ENCODE data around the gene RNF186. TPM values are rescaled to one million over a fixed set of nuclear protein-coding genes. Genes with fewer than 3 reads are reported as not detected.
"Not testable (repeated sequence)": the region's sequence is repeated elsewhere in the genome, so short reads cannot be mapped to it uniquely, and the experiment has no call there.

Gene RNF186
- total RNA-seq, 5 donors from 2014 or later (not counting 1 experiment from before 2014, with no cell fraction given) = not detected

DNA sequence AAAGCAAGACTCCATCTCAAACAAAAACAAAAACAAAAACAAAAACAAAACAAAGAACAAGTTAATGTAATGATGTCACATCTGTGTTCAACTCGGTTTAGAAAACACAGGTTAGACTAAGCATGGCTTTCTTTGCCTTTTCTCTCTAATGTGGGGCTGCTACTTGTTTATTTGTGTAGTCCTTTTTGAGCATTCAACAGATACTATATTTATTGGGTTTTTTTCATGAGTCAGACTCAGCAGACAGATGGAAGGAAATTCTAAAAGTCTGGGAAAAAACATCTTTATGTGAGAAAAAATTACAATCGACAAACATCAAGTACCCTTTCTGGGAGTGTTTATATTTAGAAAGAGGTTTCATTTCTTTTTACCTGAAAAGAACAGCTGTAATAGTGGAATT lies 44.8 kb upstream of the RNF186 start:
- H3K36me3 ChIP-seq (ENCODE audit: control insufficient read depth in 2 of 2, extremely low read depth in 1 of 2, insufficient read depth in 1 of 2, low read length in 1 of 2) = no peaks in the 10 kb centered on the region
- H3K36me3 Mint-ChIP-seq = no peaks in the 10 kb centered on the region
- no peaks in the 10 kb centered on the region for H3K4me1 ChIP-seq (ENCODE audit: control insufficient read depth in 1 of 2, extremely low read depth in 1 of 2, insufficient read depth in 2 of 2, low read length in 2 of 2)
- peaks cover 0 to 13% (median 5%) of the 10 kb centered on the region in 3 donors for H3K9me3 Mint-ChIP-seq
- no peak overlapping the region for H3K27ac Mint-ChIP-seq
- DNase-seq = no peak
- no CpG with 5 or more reads among the region's 2 CpGs for WGBS (ENCODE audit: insufficient coverage)
- no peak overlapping the region for H3K4me3 ChIP-seq (ENCODE audit: control insufficient read depth in 1 of 2, extremely low read depth in 1 of 2, low read length in 1 of 2)
- H3K27ac ChIP-seq (ENCODE audit: low read length) = no peak overlapping the region
- ATAC-seq (replicated peaks in 1 of 4) = no peak
- H3K27me3 Mint-ChIP-seq = peaks cover 31 to 32% of the 10 kb centered on the region in 2 donors
- ChIA-PET POLR2A (no interaction called here), CTCF (no interaction called here)
- H3K9me3 ChIP-seq = no peaks in the 10 kb centered on the region
- H3K4me1 Mint-ChIP-seq = no peaks in the 10 kb centered on the region
- H3K27me3 ChIP-seq (replicated peaks in 1 of 2; ENCODE audit: control insufficient read depth in 2 of 2, extremely low read depth in 1 of 2, insufficient read depth in 2 of 2, low read length in 1 of 2) = peaks cover 2 to 21% of the 10 kb centered on the region in 2 experiments
- no peak overlapping the region for H3K4me3 Mint-ChIP-seq

DNA sequence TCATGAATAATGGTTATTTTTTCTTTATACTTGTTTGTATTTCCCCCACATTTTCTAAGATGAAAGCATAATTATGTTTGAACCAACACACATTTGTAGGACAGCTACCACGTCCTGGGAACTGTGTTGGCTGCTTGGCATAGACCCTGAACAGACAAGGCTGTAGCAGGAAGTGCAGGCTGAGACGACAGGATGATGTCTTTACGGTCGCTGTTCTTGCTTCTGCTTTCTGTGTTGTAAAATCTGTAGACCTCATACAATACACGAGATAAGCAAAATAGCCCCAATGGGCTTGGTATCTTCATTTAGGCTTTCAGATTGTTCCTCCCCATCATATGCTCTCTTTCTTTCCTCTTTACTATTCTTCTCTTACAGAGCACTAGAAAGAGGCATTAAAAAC lies 43.8 kb upstream of the RNF186 start:
- H3K27me3 Mint-ChIP-seq = peaks cover 27 to 28% of the 10 kb centered on the region in 2 donors
- no peaks in the 10 kb centered on the region for H3K4me1 Mint-ChIP-seq

DNA sequence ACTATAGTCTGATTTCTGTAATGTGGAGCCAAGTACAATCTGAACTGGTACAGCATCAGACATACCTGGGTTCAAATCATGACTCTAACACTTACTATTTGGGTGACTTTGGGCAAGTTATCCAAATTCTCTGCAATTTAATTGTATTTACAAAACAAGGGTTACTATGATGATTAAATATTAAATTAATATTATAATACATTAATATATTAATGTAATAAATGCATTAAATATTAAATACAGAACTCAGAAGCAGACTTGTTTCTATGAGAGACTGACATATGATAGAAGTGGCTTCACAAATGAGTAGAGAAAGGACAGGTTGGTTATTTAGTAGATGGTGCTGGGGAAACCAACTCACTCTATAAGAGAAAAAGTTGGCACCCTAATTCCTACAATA lies 39.8 kb upstream of the RNF186 start:
- CTCF ChIA-PET = no interaction called here
- Mint-ChIP-seq H3K27me3 (peaks cover 13 to 16% of the 10 kb centered on the region in 2 donors), H3K36me3 (no peaks in the 10 kb centered on the region), H3K27ac (no peak overlapping the region), H3K4me3 (no peak overlapping the region), H3K4me1 (no peaks in the 10 kb centered on the region), H3K9me3 (no peaks in the 10 kb centered on the region)
- DNase-seq = no peak
- POLR2A ChIA-PET = no interaction called here
- no peak for ATAC-seq (replicated peaks in 1 of 4)
- H3K27ac ChIP-seq (ENCODE audit: low read length) = no peak overlapping the region
- H3K4me1 ChIP-seq (ENCODE audit: control insufficient read depth in 1 of 2, extremely low read depth in 1 of 2, insufficient read depth in 2 of 2, low read length in 2 of 2) = no peaks in the 10 kb centered on the region
- H3K9me3 ChIP-seq = no peaks in the 10 kb centered on the region
- no peaks in the 10 kb centered on the region for H3K36me3 ChIP-seq (ENCODE audit: control insufficient read depth in 2 of 2, extremely low read depth in 1 of 2, insufficient read depth in 1 of 2, low read length in 1 of 2)
- peaks cover 0 to 10% of the 10 kb centered on the region in 2 experiments for H3K27me3 ChIP-seq (replicated peaks in 1 of 2; ENCODE audit: control insufficient read depth in 2 of 2, extremely low read depth in 1 of 2, insufficient read depth in 2 of 2, low read length in 1 of 2)
- H3K4me3 ChIP-seq (ENCODE audit: control insufficient read depth in 1 of 2, extremely low read depth in 1 of 2, low read length in 1 of 2) = no peak overlapping the region

More for the DNA sequence above, 43.8 kb upstream of the RNF186 start:
- CTCF ChIA-PET = no interaction called here
- no peak overlapping the region for H3K4me3 ChIP-seq (ENCODE audit: control insufficient read depth in 1 of 2, extremely low read depth in 1 of 2, low read length in 1 of 2)
- Mint-ChIP-seq H3K4me3 (no peak overlapping the region), H3K9me3 (peaks cover 0 to 8% (median 5%) of the 10 kb centered on the region in 3 donors), H3K36me3 (no peaks in the 10 kb centered on the region), H3K27ac (no peak overlapping the region)
- ATAC-seq (replicated peaks in 1 of 4) = no peak
- H3K27me3 ChIP-seq (replicated peaks in 1 of 2; ENCODE audit: control insufficient read depth in 2 of 2, extremely low read depth in 1 of 2, insufficient read depth in 2 of 2, low read length in 1 of 2) = peaks cover 2 to 21% of the 10 kb centered on the region in 2 experiments
- no peaks in the 10 kb centered on the region for H3K4me1 ChIP-seq (ENCODE audit: control insufficient read depth in 1 of 2, extremely low read depth in 1 of 2, insufficient read depth in 2 of 2, low read length in 2 of 2)
- no peaks in the 10 kb centered on the region for H3K36me3 ChIP-seq (ENCODE audit: control insufficient read depth in 2 of 2, extremely low read depth in 1 of 2, insufficient read depth in 1 of 2, low read length in 1 of 2)
- POLR2A ChIA-PET = no interaction called here
- no peak for DNase-seq
- H3K9me3 ChIP-seq = no peaks in the 10 kb centered on the region
- WGBS (ENCODE audit: insufficient coverage) = 12% methylated on average over 3 of the region's 5 CpGs
- no peak overlapping the region for H3K27ac ChIP-seq (ENCODE audit: low read length)

DNA sequence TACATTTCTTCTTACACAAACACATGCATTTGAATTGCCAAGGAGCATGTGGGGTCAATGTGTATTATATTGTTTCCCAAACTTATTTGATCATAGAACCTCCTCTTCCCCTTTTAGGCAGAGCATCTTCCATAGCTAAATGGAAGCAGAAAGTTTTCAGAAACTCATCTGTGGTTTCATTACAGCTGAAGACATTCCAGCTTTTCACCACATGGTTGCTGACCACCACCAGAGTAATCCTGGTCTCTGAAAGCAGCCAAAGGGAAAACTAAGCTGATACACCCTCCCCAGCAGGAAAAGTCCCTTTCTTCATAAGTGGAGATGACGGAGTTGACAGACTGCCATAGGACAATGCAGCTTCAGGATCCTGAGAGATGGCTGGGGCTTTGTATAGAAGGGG lies 37.0 kb upstream of the RNF186 start:
- Histone ChIP-seq H3K36me3 (ENCODE audit: control insufficient read depth in 2 of 2, extremely low read depth in 1 of 2, insufficient read depth in 1 of 2, low read length in 1 of 2) (no peaks in the 10 kb centered on the region), H3K27me3 (replicated peaks in 1 of 2; ENCODE audit: control insufficient read depth in 2 of 2, extremely low read depth in 1 of 2, insufficient read depth in 2 of 2, low read length in 1 of 2) (peaks cover 2 to 3% of the 10 kb centered on the region in 2 experiments), H3K4me1 (ENCODE audit: control insufficient read depth in 1 of 2, extremely low read depth in 1 of 2, insufficient read depth in 2 of 2, low read length in 2 of 2) (no peaks in the 10 kb centered on the region), H3K9me3 (no peaks in the 10 kb centered on the region), H3K4me3 (ENCODE audit: control insufficient read depth in 1 of 2, extremely low read depth in 1 of 2, low read length in 1 of 2) (no peak overlapping the region), H3K27ac (ENCODE audit: low read length) (no peak overlapping the region)
- Mint-ChIP-seq H3K4me3 (no peak overlapping the region), H3K4me1 (no peaks in the 10 kb centered on the region), H3K27me3 (peaks cover 4 to 8% of the 10 kb centered on the region in 2 donors), H3K9me3 (no peaks in the 10 kb centered on the region), H3K36me3 (no peaks in the 10 kb centered on the region), H3K27ac (no peak overlapping the region)
- ChIA-PET POLR2A (no interaction called here), CTCF (interaction anchor here in 1 of 2 donors (0.6 kb wide), 1 partner anchor 64 kb away, joined by 3 read pairs; no protein-coding TSS in a partner anchor)
- DNase-seq (no peak), ATAC-seq (replicated peaks in 1 of 4) (no peak)
- no CpG with 5 or more reads among the region's 1 CpG for WGBS (ENCODE audit: insufficient coverage)

GRCh38 chr1:19850214-19850613 lies 35.1 kb upstream of the RNF186 start:
- H3K4me1 ChIP-seq (ENCODE audit: control insufficient read depth in 1 of 2, extremely low read depth in 1 of 2, insufficient read depth in 2 of 2, low read length in 2 of 2) = no peaks in the 10 kb centered on the region
- H3K36me3 Mint-ChIP-seq = no peaks in the 10 kb centered on the region
- no peaks in the 10 kb centered on the region for H3K9me3 ChIP-seq
- no peak overlapping the region for H3K27ac Mint-ChIP-seq
- H3K27me3 Mint-ChIP-seq = peaks cover 14 to 16% of the 10 kb centered on the region in 2 donors
- ATAC-seq (replicated peaks in 1 of 4) (no peak), DNase-seq (no peak)
- no peaks in the 10 kb centered on the region for H3K9me3 Mint-ChIP-seq
- H3K27ac ChIP-seq (ENCODE audit: low read length) = no peak overlapping the region
- H3K27me3 ChIP-seq (replicated peaks in 1 of 2; ENCODE audit: control insufficient read depth in 2 of 2, extremely low read depth in 1 of 2, insufficient read depth in 2 of 2, low read length in 1 of 2) = peaks cover 6 to 7% of the 10 kb centered on the region in 2 experiments
- ChIA-PET CTCF (no interaction called here), POLR2A (no interaction called here)
- WGBS (ENCODE audit: insufficient coverage) = no CpG with 5 or more reads among the region's 7 CpGs
- no peak overlapping the region for H3K4me3 Mint-ChIP-seq
- no peak overlapping the region for H3K4me3 ChIP-seq (ENCODE audit: control insufficient read depth in 1 of 2, extremely low read depth in 1 of 2, low read length in 1 of 2)
- H3K4me1 Mint-ChIP-seq = no peaks in the 10 kb centered on the region
- H3K36me3 ChIP-seq (ENCODE audit: control insufficient read depth in 2 of 2, extremely low read depth in 1 of 2, insufficient read depth in 1 of 2, low read length in 1 of 2) = no peaks in the 10 kb centered on the region

DNA sequence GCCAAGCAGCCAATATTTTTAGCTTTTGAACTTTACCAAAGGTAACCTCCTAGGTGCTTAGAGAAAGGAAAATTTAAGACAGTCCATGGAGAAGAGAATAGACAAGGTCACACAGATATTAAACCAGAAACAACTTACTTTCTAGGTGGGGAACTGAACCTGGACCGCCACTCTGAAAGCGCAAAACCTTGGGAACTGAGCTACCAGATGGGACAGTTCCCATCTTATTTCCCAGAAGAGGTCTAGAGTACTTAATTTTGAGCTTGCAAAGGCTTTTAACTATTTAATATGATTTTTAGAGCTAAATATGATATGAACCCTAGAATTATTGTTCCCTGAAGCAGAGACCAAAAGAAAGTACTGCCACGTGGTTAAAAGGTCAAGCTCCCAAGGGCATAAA lies 34.2 kb upstream of the RNF186 start:
- H3K9me3 Mint-ChIP-seq; H3K4me3 ChIP-seq (ENCODE audit: control insufficient read depth in 1 of 2, extremely low read depth in 1 of 2, low read length in 1 of 2); CTCF ChIA-PET; DNase-seq; POLR2A ChIA-PET; H3K36me3 ChIP-seq (ENCODE audit: control insufficient read depth in 2 of 2, extremely low read depth in 1 of 2, insufficient read depth in 1 of 2, low read length in 1 of 2); H3K4me3 Mint-ChIP-seq; H3K4me1 Mint-ChIP-seq; ATAC-seq (replicated peaks in 1 of 4); H3K27ac ChIP-seq (ENCODE audit: low read length); H3K36me3 Mint-ChIP-seq; H3K27me3 ChIP-seq (replicated peaks in 1 of 2; ENCODE audit: control insufficient read depth in 2 of 2, extremely low read depth in 1 of 2, insufficient read depth in 2 of 2, low read length in 1 of 2); H3K27ac Mint-ChIP-seq; H3K4me1 ChIP-seq (ENCODE audit: control insufficient read depth in 1 of 2, extremely low read depth in 1 of 2, insufficient read depth in 2 of 2, low read length in 2 of 2); H3K9me3 ChIP-seq: not testable (repeated sequence)
- peaks cover 22% of the 10 kb centered on the region in 2 donors for H3K27me3 Mint-ChIP-seq
- WGBS (ENCODE audit: insufficient coverage) = 25% methylated on average over 1 of the region's 3 CpGs

- H3K4me3 Mint-ChIP-seq; H3K36me3 Mint-ChIP-seq; DNase-seq; H3K4me1 Mint-ChIP-seq; H3K9me3 Mint-ChIP-seq; H3K27ac ChIP-seq (ENCODE audit: low read length); ATAC-seq (replicated peaks in 1 of 4); H3K4me1 ChIP-seq (ENCODE audit: control insufficient read depth in 1 of 2, extremely low read depth in 1 of 2, insufficient read depth in 2 of 2, low read length in 2 of 2); H3K4me3 ChIP-seq (ENCODE audit: control insufficient read depth in 1 of 2, extremely low read depth in 1 of 2, low read length in 1 of 2); H3K27ac Mint-ChIP-seq; H3K9me3 ChIP-seq; H3K36me3 ChIP-seq (ENCODE audit: control insufficient read depth in 2 of 2, extremely low read depth in 1 of 2, insufficient read depth in 1 of 2, low read length in 1 of 2); CTCF ChIA-PET; POLR2A ChIA-PET: not testable (repeated sequence)
- peaks cover 22 to 28% of the 10 kb centered on the region in 2 donors for H3K27me3 Mint-ChIP-seq
- 93% methylated on average over 5 of the region's 9 CpGs for WGBS (ENCODE audit: insufficient coverage)
- H3K27me3 ChIP-seq (replicated peaks in 1 of 2; ENCODE audit: control insufficient read depth in 2 of 2, extremely low read depth in 1 of 2, insufficient read depth in 2 of 2, low read length in 1 of 2) = peaks cover 6 to 11% of the 10 kb centered on the region in 2 experiments
Observed at GRCh38 chr1:19847334-19847733, 32.3 kb upstream of the RNF186 start.
